ENCODE data around the gene DUSP28.

GRCh38 chr2:240551811-240552210, 8.3 kb upstream of the DUSP28 start:
- TF ChIP-seq, protein P1, sequence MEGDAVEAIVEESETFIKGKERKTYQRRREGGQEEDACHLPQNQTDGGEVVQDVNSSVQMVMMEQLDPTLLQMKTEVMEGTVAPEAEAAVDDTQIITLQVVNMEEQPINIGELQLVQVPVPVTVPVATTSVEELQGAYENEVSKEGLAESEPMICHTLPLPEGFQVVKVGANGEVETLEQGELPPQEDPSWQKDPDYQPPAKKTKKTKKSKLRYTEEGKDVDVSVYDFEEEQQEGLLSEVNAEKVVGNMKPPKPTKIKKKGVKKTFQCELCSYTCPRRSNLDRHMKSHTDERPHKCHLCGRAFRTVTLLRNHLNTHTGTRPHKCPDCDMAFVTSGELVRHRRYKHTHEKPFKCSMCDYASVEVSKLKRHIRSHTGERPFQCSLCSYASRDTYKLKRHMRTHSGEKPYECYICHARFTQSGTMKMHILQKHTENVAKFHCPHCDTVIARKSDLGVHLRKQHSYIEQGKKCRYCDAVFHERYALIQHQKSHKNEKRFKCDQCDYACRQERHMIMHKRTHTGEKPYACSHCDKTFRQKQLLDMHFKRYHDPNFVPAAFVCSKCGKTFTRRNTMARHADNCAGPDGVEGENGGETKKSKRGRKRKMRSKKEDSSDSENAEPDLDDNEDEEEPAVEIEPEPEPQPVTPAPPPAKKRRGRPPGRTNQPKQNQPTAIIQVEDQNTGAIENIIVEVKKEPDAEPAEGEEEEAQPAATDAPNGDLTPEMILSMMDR (conservative IDR thresholded peaks at IDR 0.05) = no peak
- TF ChIP-seq ZFX (IDR thresholded peaks at IDR 0.05) = no peak
